CD4-positive, alpha-beta T cell treated with Interferon alpha-2 for 1 hour (primary cell): ENCODE results near the gene ADGRF5.

Experiments used
- DNase-seq, 2 donors: peaks; one replicate each; pipeline ENCODE4 v3.0.0-alpha.2; 2020 to 2022

The ADGRF5 gene

GRCh38 chr6:46921731-46922130 lies at the start of gene ADGRF5:
Gene ADGRF5 (minus strand): TSS chr6:46921938. CDS start chr6:46906762, 15,176 bp downstream.
- no peak for DNase-seq

GRCh38 chr6:46969206-46969605 lies 47.5 kb upstream of the ADGRF5 start:
- no peak for DNase-seq

- no peak for DNase-seq
Measured at GRCh38 chr6:46967826-46968349, 46.1 kb upstream of the ADGRF5 start.

- no peak for DNase-seq
Measured at GRCh38 chr6:46964716-46965519, 43.2 kb upstream of the ADGRF5 start.

GRCh38 chr6:46963626-46964025 lies 41.9 kb upstream of the ADGRF5 start:
- no peak for DNase-seq

- no peak for DNase-seq
Measured at GRCh38 chr6:46963039-46963438, 41.3 kb upstream of the ADGRF5 start.

- DNase-seq = no peak
Measured at GRCh38 chr6:46961711-46962110, 40.0 kb upstream of the ADGRF5 start.

GRCh38 chr6:46961232-46961631 lies 39.5 kb upstream of the ADGRF5 start:
- DNase-seq = no peak

- DNase-seq = no peak
Measured at GRCh38 chr6:46959419-46959818, 37.7 kb upstream of the ADGRF5 start.

- DNase-seq = no peak
Measured at GRCh38 chr6:46956409-46956808, 34.7 kb upstream of the ADGRF5 start.

- no peak for DNase-seq
Measured at GRCh38 chr6:46954837-46955451, 33.2 kb upstream of the ADGRF5 start.

- no peak for DNase-seq
Measured at GRCh38 chr6:46953921-46954320, 32.2 kb upstream of the ADGRF5 start.

GRCh38 chr6:46949632-46950280 lies 28.0 kb upstream of the ADGRF5 start:
- DNase-seq = no peak

GRCh38 chr6:46948699-46949098 lies 27.0 kb upstream of the ADGRF5 start:
- DNase-seq = no peak

GRCh38 chr6:46947497-46947896 lies 25.8 kb upstream of the ADGRF5 start:
- no peak for DNase-seq

- no peak for DNase-seq
Measured at GRCh38 chr6:46940433-46941226, 18.9 kb upstream of the ADGRF5 start.

GRCh38 chr6:46937642-46938041 lies 15.9 kb upstream of the ADGRF5 start:
- no peak for DNase-seq

GRCh38 chr6:46935687-46936086 lies 13.9 kb upstream of the ADGRF5 start:
- DNase-seq = no peak

- DNase-seq = no peak
Measured at GRCh38 chr6:46933751-46934150, 12.0 kb upstream of the ADGRF5 start.

- DNase-seq = no peak
Measured at GRCh38 chr6:46932526-46933319, 11.0 kb upstream of the ADGRF5 start.

- DNase-seq = no peak
Measured at GRCh38 chr6:46931416-46931815, 9.7 kb upstream of the ADGRF5 start.

GRCh38 chr6:46930331-46930730 lies 8.6 kb upstream of the ADGRF5 start:
- no peak for DNase-seq
